ENCODE measurements around the gene ARHGEF7. TPM values are rescaled to one million over a fixed set of nuclear protein-coding genes. Genes with fewer than 3 reads are reported as not detected.

The ARHGEF7 gene
- total RNA-seq, 3 donors from 2014 or later (not counting 1 experiment from before 2014, with no cell fraction given): 99.9 to 135 (median 105) TPM

DNA sequence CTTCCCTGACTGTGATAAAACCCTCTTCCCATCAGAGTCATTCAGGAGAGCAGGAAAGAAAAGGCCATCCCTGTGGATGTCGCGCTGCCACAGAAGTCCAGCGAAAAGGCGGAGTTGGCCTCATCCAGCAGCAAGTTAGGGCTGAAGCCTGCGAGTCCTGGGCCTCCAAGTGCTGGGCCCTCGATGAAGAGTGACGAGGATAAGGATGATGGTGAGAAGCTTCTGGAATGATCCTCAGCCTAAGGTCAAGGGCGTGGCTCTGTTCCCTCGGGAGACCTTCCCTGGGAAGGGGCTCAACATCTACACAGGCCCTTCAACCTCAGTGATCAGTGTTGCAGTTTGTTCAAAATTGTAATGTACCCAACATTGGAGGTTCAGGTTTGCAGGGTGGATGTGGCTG lies 227.6 kb downstream of the ARHGEF7 start:
- Mint-ChIP-seq H3K36me3 (no peaks in the 10 kb centered on the region), H3K27me3 (ENCODE audit: low read depth in 2 of 2) (no peaks in the 10 kb centered on the region), H3K4me3 (no peak overlapping the region), H3K27ac (no peak overlapping the region), H3K9me3 (no peaks in the 10 kb centered on the region), H3K4me1 (peaks cover 0 to 6% of the 10 kb centered on the region in 2 donors)
- no peaks in the 10 kb centered on the region for H3K4me1 ChIP-seq (ENCODE audit: control insufficient read depth, insufficient read depth, low read length)
- H3K36me3 ChIP-seq (ENCODE audit: control insufficient read depth, insufficient read depth, low read length): no peaks in the 10 kb centered on the region
- no peaks in the 10 kb centered on the region for H3K9me3 ChIP-seq (ENCODE audit: control insufficient read depth, insufficient read depth, low read length)
- no peak overlapping the region for H3K27ac ChIP-seq (ENCODE audit: low read length)
- no peak overlapping the region for H3K4me3 ChIP-seq (ENCODE audit: low read length)
- DNase-seq (no peak), ATAC-seq (no peak)
- 98% methylated on average over 9 of the region's 9 CpGs for WGBS (ENCODE audit: insufficient coverage)
- TF ChIP-seq, protein P1, sequence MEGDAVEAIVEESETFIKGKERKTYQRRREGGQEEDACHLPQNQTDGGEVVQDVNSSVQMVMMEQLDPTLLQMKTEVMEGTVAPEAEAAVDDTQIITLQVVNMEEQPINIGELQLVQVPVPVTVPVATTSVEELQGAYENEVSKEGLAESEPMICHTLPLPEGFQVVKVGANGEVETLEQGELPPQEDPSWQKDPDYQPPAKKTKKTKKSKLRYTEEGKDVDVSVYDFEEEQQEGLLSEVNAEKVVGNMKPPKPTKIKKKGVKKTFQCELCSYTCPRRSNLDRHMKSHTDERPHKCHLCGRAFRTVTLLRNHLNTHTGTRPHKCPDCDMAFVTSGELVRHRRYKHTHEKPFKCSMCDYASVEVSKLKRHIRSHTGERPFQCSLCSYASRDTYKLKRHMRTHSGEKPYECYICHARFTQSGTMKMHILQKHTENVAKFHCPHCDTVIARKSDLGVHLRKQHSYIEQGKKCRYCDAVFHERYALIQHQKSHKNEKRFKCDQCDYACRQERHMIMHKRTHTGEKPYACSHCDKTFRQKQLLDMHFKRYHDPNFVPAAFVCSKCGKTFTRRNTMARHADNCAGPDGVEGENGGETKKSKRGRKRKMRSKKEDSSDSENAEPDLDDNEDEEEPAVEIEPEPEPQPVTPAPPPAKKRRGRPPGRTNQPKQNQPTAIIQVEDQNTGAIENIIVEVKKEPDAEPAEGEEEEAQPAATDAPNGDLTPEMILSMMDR (IDR thresholded peaks at IDR 0.05): no peak
- intact Hi-C loops (cut with micrococcal nuclease): no loop called here
- no peaks in the 10 kb centered on the region for H3K27me3 ChIP-seq (ENCODE audit: control insufficient read depth, insufficient read depth, low read length)

DNA sequence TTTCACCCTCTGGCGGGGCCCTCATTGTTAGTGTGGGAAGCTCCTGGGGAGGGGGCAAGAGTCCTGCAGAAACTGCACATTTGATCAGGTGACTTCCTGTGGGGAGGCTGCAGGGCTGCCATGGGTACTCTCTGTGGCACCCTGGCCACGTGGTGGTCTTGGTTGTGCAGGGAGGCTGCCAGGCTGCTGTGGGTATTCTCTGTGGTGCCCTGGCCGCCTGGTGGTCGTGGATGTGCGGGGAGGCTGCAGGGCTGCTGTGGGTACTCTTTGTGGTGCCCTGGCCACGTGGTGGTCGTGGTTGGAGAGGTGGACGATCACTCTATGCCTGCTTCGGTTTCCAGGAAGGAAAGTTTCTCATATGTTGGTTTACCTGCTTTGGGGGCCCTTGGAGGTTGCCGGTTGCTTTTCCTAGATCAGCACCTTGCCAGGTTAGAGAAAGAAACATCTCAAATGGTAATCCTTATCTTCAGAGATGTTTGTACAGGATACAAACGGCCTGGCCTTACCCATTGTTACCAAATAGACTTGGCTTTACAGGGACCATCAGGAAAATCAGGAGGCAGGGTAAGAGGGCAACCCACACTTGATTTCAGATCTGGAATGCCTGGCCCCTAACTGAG lies 228.2 kb downstream of the ARHGEF7 start:
- Mint-ChIP-seq H3K9me3 (no peaks in the 10 kb centered on the region), H3K27me3 (ENCODE audit: low read depth in 2 of 2) (no peaks in the 10 kb centered on the region), H3K4me1 (peaks cover 0 to 6% of the 10 kb centered on the region in 2 donors), H3K27ac (no peak overlapping the region), H3K36me3 (no peaks in the 10 kb centered on the region), H3K4me3 (no peak overlapping the region)
- intact Hi-C loops (cut with micrococcal nuclease): no loop called here
- TF ChIP-seq, protein P1 (IDR thresholded peaks at IDR 0.05): no peak
- DNase-seq: no peak
- 48% methylated on average over 11 of the region's 11 CpGs for WGBS (ENCODE audit: insufficient coverage)
- H3K4me3 ChIP-seq (ENCODE audit: low read length): no peak overlapping the region
- no peaks in the 10 kb centered on the region for H3K36me3 ChIP-seq (ENCODE audit: control insufficient read depth, insufficient read depth, low read length)
- no peak overlapping the region for H3K27ac ChIP-seq (ENCODE audit: low read length)
- H3K4me1 ChIP-seq (ENCODE audit: control insufficient read depth, insufficient read depth, low read length): no peaks in the 10 kb centered on the region
- H3K9me3 ChIP-seq (ENCODE audit: control insufficient read depth, insufficient read depth, low read length): no peaks in the 10 kb centered on the region
- no peaks in the 10 kb centered on the region for H3K27me3 ChIP-seq (ENCODE audit: control insufficient read depth, insufficient read depth, low read length)
- no peak for ATAC-seq

DNA sequence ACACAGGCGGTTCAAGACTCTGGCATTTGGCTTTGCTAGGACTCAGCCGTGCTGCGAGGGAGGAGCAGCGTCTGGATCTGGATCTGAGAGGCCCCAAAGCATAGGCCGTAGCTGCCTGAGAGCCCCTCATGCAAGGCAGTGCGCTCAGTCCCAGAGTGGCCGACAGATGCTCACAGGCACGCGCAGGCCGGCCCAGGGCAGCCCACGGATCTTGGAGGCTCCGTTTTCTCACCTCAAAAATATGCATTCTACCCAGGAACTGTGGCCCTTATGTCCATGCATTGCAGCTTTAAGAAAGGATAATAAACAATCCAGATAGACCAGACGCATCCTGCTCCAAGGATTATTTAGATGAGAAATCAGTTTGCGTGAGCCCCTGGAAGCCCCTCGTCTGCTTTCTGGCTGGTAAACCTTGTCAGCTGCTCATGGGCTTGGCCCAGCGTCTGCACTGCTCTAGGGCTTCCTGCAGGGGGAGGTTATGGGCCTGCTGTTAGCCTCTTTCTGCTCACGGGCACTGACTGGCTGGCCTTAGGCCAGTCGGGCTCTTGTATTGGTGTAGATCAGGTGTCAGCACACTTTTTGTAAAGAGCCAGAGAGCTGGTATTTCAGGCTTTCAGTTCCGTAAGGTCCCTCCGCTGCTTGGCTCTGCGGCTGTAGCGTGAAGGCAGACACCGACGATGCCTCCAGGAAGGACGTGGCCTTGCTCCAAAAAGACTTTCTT lies 229.5 kb downstream of the ARHGEF7 start:
- Histone ChIP-seq H3K36me3 (ENCODE audit: control insufficient read depth, insufficient read depth, low read length) (no peaks in the 10 kb centered on the region), H3K27me3 (ENCODE audit: control insufficient read depth, insufficient read depth, low read length) (no peaks in the 10 kb centered on the region), H3K27ac (ENCODE audit: low read length) (no peak overlapping the region), H3K4me1 (ENCODE audit: control insufficient read depth, insufficient read depth, low read length) (no peaks in the 10 kb centered on the region), H3K9me3 (ENCODE audit: control insufficient read depth, insufficient read depth, low read length) (no peaks in the 10 kb centered on the region), H3K4me3 (ENCODE audit: low read length) (no peak overlapping the region)
- intact Hi-C loops (cut with micrococcal nuclease): no loop called here
- Mint-ChIP-seq H3K27me3 (ENCODE audit: low read depth in 2 of 2) (no peaks in the 10 kb centered on the region), H3K4me1 (peaks cover 0 to 6% of the 10 kb centered on the region in 2 donors), H3K36me3 (no peaks in the 10 kb centered on the region), H3K9me3 (no peaks in the 10 kb centered on the region), H3K27ac (no peak overlapping the region), H3K4me3 (no peak overlapping the region)
- TF ChIP-seq, protein P1 (IDR thresholded peaks at IDR 0.05): no peak
- WGBS (ENCODE audit: insufficient coverage): 90% methylated on average over 25 of the region's 25 CpGs
- ATAC-seq (no peak), DNase-seq (no peak)

Data from natural killer cell (primary cell).